ENCODE results near the gene RASL10A. TPM values are rescaled to one million over a fixed set of nuclear protein-coding genes. Genes with fewer than 3 reads are reported as not detected.
A peak's percentile ranks its signal among the peaks of the same experiment; 100 is the strongest.
"Not testable (repeated sequence)": the region's sequence is repeated elsewhere in the genome, so short reads cannot be mapped to it uniquely, and the experiment has no call there.

RASL10A gene, protein sequence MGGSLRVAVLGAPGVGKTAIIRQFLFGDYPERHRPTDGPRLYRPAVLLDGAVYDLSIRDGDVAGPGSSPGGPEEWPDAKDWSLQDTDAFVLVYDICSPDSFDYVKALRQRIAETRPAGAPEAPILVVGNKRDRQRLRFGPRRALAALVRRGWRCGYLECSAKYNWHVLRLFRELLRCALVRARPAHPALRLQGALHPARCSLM
- total RNA-seq = under 0.01 TPM

DNA sequence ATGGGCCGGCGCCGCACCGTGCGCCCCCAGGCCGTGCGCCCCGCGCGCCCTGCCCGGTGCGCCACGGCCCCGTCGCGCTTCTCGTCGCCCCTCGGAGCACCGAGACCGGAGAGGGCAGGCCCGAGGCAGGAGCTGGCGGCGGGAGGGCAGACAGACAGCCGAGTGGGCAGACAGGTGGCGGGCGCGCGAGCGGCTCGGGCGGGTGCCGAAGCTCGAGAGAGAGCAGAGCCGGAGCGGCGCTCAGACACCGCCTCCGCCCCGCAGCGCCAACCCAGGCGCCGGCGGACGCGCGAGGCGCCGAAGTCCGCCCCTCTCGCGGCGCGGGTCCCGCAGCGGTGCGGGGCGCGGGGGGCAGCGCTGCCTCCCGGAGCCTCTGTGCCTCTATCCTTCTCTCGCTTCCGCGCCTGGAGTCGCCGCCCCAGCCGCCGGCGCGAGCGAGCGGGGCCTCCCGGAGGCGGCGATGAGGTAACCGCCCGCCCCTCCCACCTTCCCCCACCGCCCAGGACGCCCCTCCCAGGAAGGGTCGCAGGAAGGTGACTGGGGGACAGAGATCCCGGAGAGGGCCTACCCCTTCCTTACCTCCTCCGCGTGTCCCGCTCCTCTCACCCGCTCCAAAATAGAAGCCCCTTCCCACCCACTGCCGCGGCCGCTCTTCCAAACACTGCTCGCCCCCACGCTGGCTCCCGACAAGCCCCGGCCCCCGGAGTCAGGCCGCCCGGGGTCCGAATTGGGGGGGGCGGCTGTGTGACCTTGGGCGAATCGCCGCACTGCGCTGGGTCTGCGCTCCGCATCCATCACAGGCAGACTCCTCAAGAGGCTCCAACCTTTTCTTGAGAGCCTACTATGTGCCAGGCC is at the start of gene RASL10A:
Gene RASL10A (minus strand): TSS at position 412 of the 855 bp plus-strand sequence. CDS start 451 bp downstream, outside the sequence.
- H3K9ac ChIP-seq (ENCODE audit: low read depth in 1 of 3, low read length in 3 of 3) = peak within 1 kb of the TSS in 1 of 3 donors; percentile 54
- no peaks in the 10 kb centered on the region for H3K36me3 ChIP-seq (ENCODE audit: control insufficient read depth in 3 of 3, insufficient read depth in 3 of 3, low read length in 3 of 3)
- H3K9me3 ChIP-seq (ENCODE audit: control insufficient read depth in 3 of 3, low read length in 3 of 3) = no peaks in the 10 kb centered on the region
- peaks cover 24 to 32% (median 27%) of the 10 kb centered on the region in 3 donors for H3K4me1 ChIP-seq (ENCODE audit: control insufficient read depth in 3 of 3, insufficient read depth in 3 of 3, low read length in 3 of 3)
- no peak within 1 kb of the TSS for H3K27ac ChIP-seq (ENCODE audit: low read depth, low read length)
- H3K4me3 ChIP-seq (ENCODE audit: low read length in 3 of 3) = peak within 1 kb of the TSS in 2 of 3 donors; percentile 46 to 52
- H3K27me3 ChIP-seq (ENCODE audit: control insufficient read depth in 3 of 3, insufficient read depth in 3 of 3, low read length in 3 of 3) = peaks cover 30 to 52% (median 33%) of the 10 kb centered on the region in 3 donors

GRCh38 chr22:29359469-29359868 is 44.0 kb upstream of the RASL10A start:
- Histone ChIP-seq H3K9ac (ENCODE audit: low read depth in 1 of 3, low read length in 3 of 3) (peak overlapping the region in 1 of 3 donors; percentile 19), H3K36me3 (ENCODE audit: control insufficient read depth in 3 of 3, insufficient read depth in 3 of 3, low read length in 3 of 3) (peaks cover 37 to 39% (median 38%) of the 10 kb centered on the region in 3 donors), H3K9me3 (ENCODE audit: control insufficient read depth in 3 of 3, low read length in 3 of 3) (no peaks in the 10 kb centered on the region), H3K4me3 (ENCODE audit: low read length in 3 of 3) (no peak overlapping the region), H3K4me1 (ENCODE audit: control insufficient read depth in 3 of 3, insufficient read depth in 3 of 3, low read length in 3 of 3) (peaks cover 0 to 14% (median 9%) of the 10 kb centered on the region in 3 donors), H3K27me3 (ENCODE audit: control insufficient read depth in 3 of 3, insufficient read depth in 3 of 3, low read length in 3 of 3) (no peaks in the 10 kb centered on the region), H3K27ac (ENCODE audit: low read depth, low read length) (no peak overlapping the region)

GRCh38 chr22:29357193-29357890 is 41.8 kb upstream of the RASL10A start:
- not testable (repeated sequence) for H3K4me3 ChIP-seq (ENCODE audit: low read length in 3 of 3); H3K9ac ChIP-seq (ENCODE audit: low read depth in 1 of 3, low read length in 3 of 3); H3K27ac ChIP-seq (ENCODE audit: low read depth, low read length); H3K9me3 ChIP-seq (ENCODE audit: control insufficient read depth in 3 of 3, low read length in 3 of 3); H3K27me3 ChIP-seq (ENCODE audit: control insufficient read depth in 3 of 3, insufficient read depth in 3 of 3, low read length in 3 of 3)
- Histone ChIP-seq H3K4me1 (ENCODE audit: control insufficient read depth in 3 of 3, insufficient read depth in 3 of 3, low read length in 3 of 3) (peaks cover 12 to 32% (median 24%) of the 10 kb centered on the region in 3 donors), H3K36me3 (ENCODE audit: control insufficient read depth in 3 of 3, insufficient read depth in 3 of 3, low read length in 3 of 3) (peaks cover 51 to 57% (median 51%) of the 10 kb centered on the region in 3 donors)

DNA sequence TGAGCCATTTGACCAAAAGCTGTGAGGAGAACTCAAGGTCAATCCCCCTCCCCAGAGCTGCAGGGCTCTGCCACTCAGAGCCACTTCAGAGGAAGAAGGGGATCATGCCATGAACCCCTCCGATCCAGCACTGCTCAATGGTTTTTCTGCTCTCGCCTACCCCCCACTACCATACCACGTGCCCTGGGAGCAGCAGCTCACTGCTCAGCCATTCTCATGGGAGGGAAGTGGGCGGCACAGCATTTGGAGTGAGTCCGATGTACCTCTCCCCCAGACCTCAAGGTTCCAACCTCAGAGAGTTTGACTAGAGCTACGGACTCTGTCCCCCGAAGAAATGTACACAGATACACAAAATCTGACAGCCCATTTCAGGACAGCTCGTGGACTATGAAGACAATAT is 38.4 kb upstream of the RASL10A start:
- peaks cover 73 to 79% (median 75%) of the 10 kb centered on the region in 3 donors for H3K36me3 ChIP-seq (ENCODE audit: control insufficient read depth in 3 of 3, insufficient read depth in 3 of 3, low read length in 3 of 3)

DNA sequence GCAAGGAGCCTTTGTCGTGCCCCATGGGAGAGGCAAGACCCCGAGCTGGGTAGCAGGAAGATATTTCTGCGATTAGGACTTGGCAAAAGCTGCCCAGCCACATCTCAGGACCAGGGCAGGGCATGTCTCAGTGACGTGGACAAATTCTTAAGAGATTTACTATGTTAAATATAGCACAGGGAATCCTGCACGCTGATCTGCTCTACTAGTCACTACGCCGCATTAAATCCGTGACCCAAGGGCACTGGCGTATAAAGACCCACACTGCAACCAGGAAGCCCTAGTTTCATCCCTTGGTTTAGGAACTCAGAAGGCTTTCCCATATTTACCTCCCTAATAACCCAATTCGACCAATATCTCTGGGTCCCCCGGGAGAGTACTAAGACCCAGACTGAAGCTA is 37.8 kb upstream of the RASL10A start:
- Histone ChIP-seq H3K4me3 (ENCODE audit: low read length in 3 of 3) (no peak overlapping the region), H3K9me3 (ENCODE audit: control insufficient read depth in 3 of 3, low read length in 3 of 3) (no peaks in the 10 kb centered on the region), H3K4me1 (ENCODE audit: control insufficient read depth in 3 of 3, insufficient read depth in 3 of 3, low read length in 3 of 3) (peaks cover 16 to 36% (median 22%) of the 10 kb centered on the region in 3 donors), H3K27me3 (ENCODE audit: control insufficient read depth in 3 of 3, insufficient read depth in 3 of 3, low read length in 3 of 3) (no peaks in the 10 kb centered on the region), H3K36me3 (ENCODE audit: control insufficient read depth in 3 of 3, insufficient read depth in 3 of 3, low read length in 3 of 3) (peaks cover 68 to 75% (median 74%) of the 10 kb centered on the region in 3 donors), H3K27ac (ENCODE audit: low read depth, low read length) (peak overlapping the region; percentile 49), H3K9ac (ENCODE audit: low read depth in 1 of 3, low read length in 3 of 3) (peak overlapping the region in 1 of 3 donors; percentile 45)

More for the DNA sequence above, 38.4 kb upstream of the RASL10A start:
- peak overlapping the region in 1 of 3 donors; percentile 45 for H3K9ac ChIP-seq (ENCODE audit: low read depth in 1 of 3, low read length in 3 of 3)
- no peaks in the 10 kb centered on the region for H3K27me3 ChIP-seq (ENCODE audit: control insufficient read depth in 3 of 3, insufficient read depth in 3 of 3, low read length in 3 of 3)
- no peak overlapping the region for H3K4me3 ChIP-seq (ENCODE audit: low read length in 3 of 3)
- no peaks in the 10 kb centered on the region for H3K9me3 ChIP-seq (ENCODE audit: control insufficient read depth in 3 of 3, low read length in 3 of 3)
- H3K4me1 ChIP-seq (ENCODE audit: control insufficient read depth in 3 of 3, insufficient read depth in 3 of 3, low read length in 3 of 3) = peaks cover 15 to 31% (median 21%) of the 10 kb centered on the region in 3 donors
- H3K27ac ChIP-seq (ENCODE audit: low read depth, low read length) = peak overlapping the region; percentile 49

DNA sequence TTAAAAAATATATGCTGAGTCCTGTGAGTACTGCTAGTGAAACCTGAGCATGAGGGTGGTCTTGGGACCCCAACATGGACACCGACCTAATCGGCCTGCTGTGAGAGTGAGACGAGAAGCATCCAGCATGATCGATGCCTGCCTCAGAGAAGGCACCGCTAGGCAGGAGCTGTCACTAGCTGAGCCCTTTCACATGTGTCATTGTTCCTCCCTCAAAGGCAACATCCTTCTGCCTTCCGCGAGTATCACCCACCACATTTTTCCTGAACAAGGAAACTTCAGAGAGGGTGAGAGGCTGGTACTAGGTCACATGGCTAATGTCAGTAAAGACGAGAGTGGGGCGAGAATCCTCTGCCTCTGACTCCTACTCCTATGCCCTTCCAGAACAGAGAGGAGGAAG is 37.3 kb upstream of the RASL10A start:
- peaks cover 68 to 75% (median 69%) of the 10 kb centered on the region in 3 donors for H3K36me3 ChIP-seq (ENCODE audit: control insufficient read depth in 3 of 3, insufficient read depth in 3 of 3, low read length in 3 of 3)
- no peak overlapping the region for H3K9ac ChIP-seq (ENCODE audit: low read depth in 1 of 3, low read length in 3 of 3)
- no peaks in the 10 kb centered on the region for H3K9me3 ChIP-seq (ENCODE audit: control insufficient read depth in 3 of 3, low read length in 3 of 3)
- H3K27me3 ChIP-seq (ENCODE audit: control insufficient read depth in 3 of 3, insufficient read depth in 3 of 3, low read length in 3 of 3) = no peaks in the 10 kb centered on the region
- H3K4me1 ChIP-seq (ENCODE audit: control insufficient read depth in 3 of 3, insufficient read depth in 3 of 3, low read length in 3 of 3) = peaks cover 21 to 41% (median 26%) of the 10 kb centered on the region in 3 donors
- no peak overlapping the region for H3K4me3 ChIP-seq (ENCODE audit: low read length in 3 of 3)
- peak overlapping the region; percentile 49 for H3K27ac ChIP-seq (ENCODE audit: low read depth, low read length)

DNA sequence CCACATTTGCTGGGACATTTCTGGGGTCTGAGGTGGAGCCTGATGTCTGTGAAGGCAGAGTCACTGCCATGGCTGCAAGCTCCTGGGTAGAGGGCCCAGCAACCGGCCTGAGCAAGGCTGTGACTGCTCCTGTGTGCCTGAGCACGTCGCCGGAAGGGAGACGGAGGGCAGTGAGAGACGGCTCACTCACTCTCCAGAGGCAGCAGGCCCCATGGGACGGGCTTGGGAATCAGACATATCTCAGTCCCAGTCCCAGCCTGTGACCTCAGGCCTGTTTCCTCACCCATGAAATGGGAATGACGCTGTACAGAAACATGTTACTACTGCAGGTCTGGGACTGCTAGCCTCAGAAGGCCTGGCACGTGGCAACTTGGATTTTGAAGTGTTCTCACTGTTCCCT is 36.4 kb upstream of the RASL10A start:
- Histone ChIP-seq H3K9me3 (ENCODE audit: control insufficient read depth in 3 of 3, low read length in 3 of 3) (no peaks in the 10 kb centered on the region), H3K9ac (ENCODE audit: low read depth in 1 of 3, low read length in 3 of 3) (no peak overlapping the region), H3K36me3 (ENCODE audit: control insufficient read depth in 3 of 3, insufficient read depth in 3 of 3, low read length in 3 of 3) (peaks cover 72 to 79% (median 74%) of the 10 kb centered on the region in 3 donors), H3K4me3 (ENCODE audit: low read length in 3 of 3) (no peak overlapping the region), H3K27ac (ENCODE audit: low read depth, low read length) (no peak overlapping the region), H3K4me1 (ENCODE audit: control insufficient read depth in 3 of 3, insufficient read depth in 3 of 3, low read length in 3 of 3) (peaks cover 25 to 50% (median 32%) of the 10 kb centered on the region in 3 donors), H3K27me3 (ENCODE audit: control insufficient read depth in 3 of 3, insufficient read depth in 3 of 3, low read length in 3 of 3) (no peaks in the 10 kb centered on the region)

DNA sequence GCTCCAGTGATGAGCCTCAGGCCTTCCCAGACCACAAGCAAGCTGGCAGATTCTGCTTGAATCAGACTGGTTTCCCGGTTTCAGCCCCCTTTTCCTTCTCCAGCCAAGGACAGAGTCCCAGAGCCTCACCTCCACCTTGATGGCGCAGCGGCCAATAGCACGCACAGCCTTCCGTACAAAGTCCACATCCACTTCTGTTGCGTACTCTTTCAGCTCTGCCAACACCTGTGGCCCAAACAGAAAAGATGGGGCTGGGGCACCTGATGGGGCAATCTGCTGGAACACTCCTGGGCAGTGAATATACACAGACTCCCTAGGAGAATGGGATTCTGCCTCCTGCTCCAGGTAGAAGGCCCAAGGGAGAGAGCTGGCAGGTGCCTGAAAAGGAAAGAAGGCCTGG is 35.5 kb upstream of the RASL10A start:
- no peak overlapping the region for H3K9ac ChIP-seq (ENCODE audit: low read depth in 1 of 3, low read length in 3 of 3)
- H3K27ac ChIP-seq (ENCODE audit: low read depth, low read length) = no peak overlapping the region
- peaks cover 65 to 73% (median 67%) of the 10 kb centered on the region in 3 donors for H3K36me3 ChIP-seq (ENCODE audit: control insufficient read depth in 3 of 3, insufficient read depth in 3 of 3, low read length in 3 of 3)
- H3K4me1 ChIP-seq (ENCODE audit: control insufficient read depth in 3 of 3, insufficient read depth in 3 of 3, low read length in 3 of 3) = peaks cover 33 to 58% (median 41%) of the 10 kb centered on the region in 3 donors
- no peaks in the 10 kb centered on the region for H3K9me3 ChIP-seq (ENCODE audit: control insufficient read depth in 3 of 3, low read length in 3 of 3)
- no peaks in the 10 kb centered on the region for H3K27me3 ChIP-seq (ENCODE audit: control insufficient read depth in 3 of 3, insufficient read depth in 3 of 3, low read length in 3 of 3)
- H3K4me3 ChIP-seq (ENCODE audit: low read length in 3 of 3) = no peak overlapping the region

GRCh38 chr22:29348956-29349355 is 33.5 kb upstream of the RASL10A start:
- H3K4me1 ChIP-seq (ENCODE audit: control insufficient read depth in 3 of 3, insufficient read depth in 3 of 3, low read length in 3 of 3) = peaks cover 45 to 67% (median 49%) of the 10 kb centered on the region in 3 donors
- peak overlapping the region; percentile 32 for H3K27ac ChIP-seq (ENCODE audit: low read depth, low read length)
- no peaks in the 10 kb centered on the region for H3K27me3 ChIP-seq (ENCODE audit: control insufficient read depth in 3 of 3, insufficient read depth in 3 of 3, low read length in 3 of 3)
- H3K9me3 ChIP-seq (ENCODE audit: control insufficient read depth in 3 of 3, low read length in 3 of 3) = no peaks in the 10 kb centered on the region
- peak overlapping the region in 1 of 3 donors; percentile 33 for H3K9ac ChIP-seq (ENCODE audit: low read depth in 1 of 3, low read length in 3 of 3)
- no peak overlapping the region for H3K4me3 ChIP-seq (ENCODE audit: low read length in 3 of 3)
- H3K36me3 ChIP-seq (ENCODE audit: control insufficient read depth in 3 of 3, insufficient read depth in 3 of 3, low read length in 3 of 3) = peaks cover 49 to 58% (median 51%) of the 10 kb centered on the region in 3 donors
